Measurements from ENCODE around the gene SLC9A7. TPM values are rescaled to one million over a fixed set of nuclear protein-coding genes. Genes with fewer than 3 reads are reported as not detected.

SLC9A7 gene
- total and polyA plus RNA-seq, 12 donors, result 0.43 to 7.5 (median 1.9) TPM

DNA sequence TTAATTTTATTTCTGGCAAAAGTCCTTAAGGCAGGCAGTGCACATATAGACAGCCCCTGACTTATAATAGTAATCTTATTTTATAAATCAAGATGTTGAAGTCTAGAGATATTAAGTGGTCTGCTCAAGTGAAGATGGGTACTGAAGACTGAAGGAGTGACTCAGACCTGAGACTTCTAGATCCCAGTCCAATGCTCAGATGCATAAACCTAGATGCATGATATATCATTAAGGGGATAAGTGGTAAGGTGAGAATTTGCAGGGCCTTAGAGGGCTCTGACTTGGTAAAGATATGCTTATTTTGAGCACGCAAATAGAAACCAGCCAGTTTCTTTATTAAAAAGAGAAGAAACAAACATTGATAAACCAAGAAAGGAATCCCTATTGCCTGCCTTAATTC lies 42.9 kb downstream of the SLC9A7 start:
- no peaks in the 10 kb centered on the region for H3K4me1 ChIP-seq
- intact Hi-C loops (cut with DNase I), result no loop called here
- H3K36me3 ChIP-seq, result no peaks in the 10 kb centered on the region
- peaks cover 0 to 16% (median 0%) of the 10 kb centered on the region in 7 donors for H3K27me3 ChIP-seq
- DNase-seq, result no peak
- ATAC-seq, result no peak
- H3K27ac ChIP-seq, result no peak overlapping the region
- no peaks in the 10 kb centered on the region for H3K9me3 ChIP-seq
- WGBS, 2 donors, result 92 to 100% methylated on average over 1 of the region's 1 CpG
- no peak overlapping the region for H3K4me3 ChIP-seq
- TF ChIP-seq, protein P1, sequence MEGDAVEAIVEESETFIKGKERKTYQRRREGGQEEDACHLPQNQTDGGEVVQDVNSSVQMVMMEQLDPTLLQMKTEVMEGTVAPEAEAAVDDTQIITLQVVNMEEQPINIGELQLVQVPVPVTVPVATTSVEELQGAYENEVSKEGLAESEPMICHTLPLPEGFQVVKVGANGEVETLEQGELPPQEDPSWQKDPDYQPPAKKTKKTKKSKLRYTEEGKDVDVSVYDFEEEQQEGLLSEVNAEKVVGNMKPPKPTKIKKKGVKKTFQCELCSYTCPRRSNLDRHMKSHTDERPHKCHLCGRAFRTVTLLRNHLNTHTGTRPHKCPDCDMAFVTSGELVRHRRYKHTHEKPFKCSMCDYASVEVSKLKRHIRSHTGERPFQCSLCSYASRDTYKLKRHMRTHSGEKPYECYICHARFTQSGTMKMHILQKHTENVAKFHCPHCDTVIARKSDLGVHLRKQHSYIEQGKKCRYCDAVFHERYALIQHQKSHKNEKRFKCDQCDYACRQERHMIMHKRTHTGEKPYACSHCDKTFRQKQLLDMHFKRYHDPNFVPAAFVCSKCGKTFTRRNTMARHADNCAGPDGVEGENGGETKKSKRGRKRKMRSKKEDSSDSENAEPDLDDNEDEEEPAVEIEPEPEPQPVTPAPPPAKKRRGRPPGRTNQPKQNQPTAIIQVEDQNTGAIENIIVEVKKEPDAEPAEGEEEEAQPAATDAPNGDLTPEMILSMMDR (IDR thresholded peaks at IDR 0.05), result no peak

DNA sequence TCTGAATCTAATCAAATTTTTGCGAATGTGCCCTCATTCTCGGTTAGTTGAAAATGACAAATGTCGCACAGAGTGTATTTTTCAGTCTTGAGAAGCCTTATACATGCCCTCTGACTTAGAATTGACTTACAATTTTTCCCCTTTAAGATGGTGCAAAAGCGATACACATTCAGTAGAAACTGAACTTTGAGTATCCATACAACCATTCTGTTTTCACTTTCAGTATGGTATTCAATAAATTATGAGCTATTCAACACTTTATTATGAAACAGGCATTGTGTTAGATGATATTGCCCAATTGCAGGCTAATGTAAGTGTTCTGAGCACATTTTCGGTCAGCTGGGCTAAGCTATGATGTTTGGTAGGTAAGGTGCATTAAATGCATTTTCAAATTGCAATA lies 43.4 kb downstream of the SLC9A7 start:
- intact Hi-C loops (cut with DNase I), result no loop called here
- no peaks in the 10 kb centered on the region for H3K4me1 ChIP-seq
- H3K27me3 ChIP-seq, result peaks cover 0 to 17% (median 0%) of the 10 kb centered on the region in 7 donors
- no peak overlapping the region for H3K27ac ChIP-seq
- TF ChIP-seq, protein P1 (IDR thresholded peaks at IDR 0.05), result no peak
- DNase-seq, result no peak
- 93 to 96% methylated on average over 5 of the region's 5 CpGs for WGBS, 2 donors
- H3K36me3 ChIP-seq, result no peaks in the 10 kb centered on the region
- H3K4me3 ChIP-seq, result no peak overlapping the region
- ATAC-seq, result no peak
- H3K9me3 ChIP-seq, result no peaks in the 10 kb centered on the region

DNA sequence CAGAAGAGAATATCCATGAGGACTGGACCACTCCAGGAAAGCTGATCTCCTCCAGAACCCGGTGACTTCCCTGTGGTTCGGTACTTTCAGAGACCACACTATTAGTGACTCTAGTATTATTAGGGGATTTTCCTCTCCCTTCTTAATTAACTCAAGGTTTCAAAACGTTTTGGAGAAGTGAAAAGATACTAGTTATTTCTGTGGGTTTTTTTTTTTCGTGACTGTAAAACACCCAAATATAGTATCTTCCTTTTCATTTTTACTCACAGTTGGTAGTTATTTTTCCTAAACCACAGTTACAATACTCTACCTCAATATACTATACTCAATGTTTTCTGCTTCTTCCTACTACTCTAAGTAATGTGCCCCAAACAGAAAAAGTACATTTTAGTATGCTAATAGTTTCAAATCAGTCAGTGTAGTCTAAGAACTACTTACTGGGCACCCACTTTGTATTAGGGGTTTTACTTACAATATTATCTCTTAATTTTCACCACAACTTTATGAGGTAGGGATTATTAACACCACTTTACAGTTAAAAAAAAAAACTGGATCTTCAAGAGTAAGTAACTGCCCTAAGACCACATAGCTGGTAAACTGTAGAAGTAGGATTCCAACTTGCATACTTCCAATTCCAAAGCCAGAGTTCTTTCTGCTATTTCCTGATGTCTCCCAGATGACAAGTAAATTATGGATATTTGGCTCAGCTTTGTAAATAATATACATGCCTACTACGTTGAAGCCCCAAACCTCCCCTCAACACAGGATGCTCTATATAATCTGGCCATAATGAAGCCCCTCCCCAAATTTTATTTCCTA lies 45.0 kb downstream of the SLC9A7 start:
- Histone ChIP-seq H3K27me3 (peaks cover 0 to 26% (median 0%) of the 10 kb centered on the region in 7 donors), H3K36me3 (no peaks in the 10 kb centered on the region), H3K4me3 (no peak overlapping the region), H3K4me1 (no peaks in the 10 kb centered on the region), H3K9me3 (no peaks in the 10 kb centered on the region), H3K27ac (no peak overlapping the region)
- TF ChIP-seq, protein P1 (IDR thresholded peaks at IDR 0.05), result no peak
- DNase-seq (no peak), ATAC-seq (no peak)
- 71 to 76% methylated on average over 5 of the region's 5 CpGs for WGBS, 2 donors
- intact Hi-C loops (cut with DNase I), result no loop called here

DNA sequence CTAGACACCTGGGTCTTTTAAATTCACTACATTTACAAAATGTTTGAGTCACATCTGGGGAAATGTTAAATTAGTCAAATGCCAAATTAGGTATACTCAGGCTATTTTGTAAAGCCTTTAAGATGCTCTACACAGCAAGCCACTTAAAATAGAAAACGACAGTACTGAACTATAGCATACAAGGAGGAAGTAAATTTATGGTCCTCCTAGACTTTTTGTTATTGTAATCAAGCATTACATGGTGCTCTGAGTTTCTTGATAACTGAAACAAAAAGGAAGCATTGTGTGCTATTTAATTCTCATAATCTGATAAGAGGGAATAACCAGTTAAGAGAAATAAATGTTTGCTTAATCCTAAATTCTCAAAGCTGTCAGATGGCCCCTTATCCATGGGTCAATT lies 46.2 kb downstream of the SLC9A7 start:
- no peaks in the 10 kb centered on the region for H3K9me3 ChIP-seq
- intact Hi-C loops (cut with DNase I), result no loop called here
- TF ChIP-seq, protein P1 (IDR thresholded peaks at IDR 0.05), result no peak
- ATAC-seq (no peak), DNase-seq (no peak)
- no peaks in the 10 kb centered on the region for H3K36me3 ChIP-seq
- no peak overlapping the region for H3K4me3 ChIP-seq
- H3K27ac ChIP-seq, result no peak overlapping the region
- H3K4me1 ChIP-seq, result no peaks in the 10 kb centered on the region
- 53 to 68% methylated on average over 1 of the region's 1 CpG for WGBS, 2 donors
- peaks cover 0 to 26% (median 0%) of the 10 kb centered on the region in 7 donors for H3K27me3 ChIP-seq
